GM12878 (cell line): ENCODE data around the gene SSBP2. TPM values are rescaled to one million over a fixed set of nuclear protein-coding genes. Genes with fewer than 3 reads are reported as not detected.

Experiments
- ATAC-seq: fragments of 200-7000 bp; cut with Tn5 transposase; 3 replicates; pipeline ENCODE4 v1.9.1; 2020; ENCODE audit warnings: mild to moderate bottlenecking, moderate library complexity
- BruUV-seq: library from RNA; stranded (reverse); fragments of 400-500 nt; replicated peaks from 2 replicates; lab custom pipeline; 2021; lab: Mats Ljungman, UMichigan
- CTCF ChIA-PET: fragments of 300-600 bp; sonication (Branson Sonifier 250); formaldehyde crosslinking; extraction: SDS; loops from one replicate; lab custom pipeline; 2021; ENCODE audit warnings: inconsistent platforms; lab: Yijun Ruan, JAX
- POLR2A ChIA-PET: fragments of 350-600 bp; formaldehyde crosslinking; extraction: SDS; loops from one replicate; lab custom pipeline; 2021; ENCODE audit warnings: inconsistent platforms; lab: Charles Lee
- RAD21 ChIA-PET: fragments of 300-600 bp; sonication (Branson Sonifier 250); formaldehyde crosslinking; loops from one replicate; lab custom pipeline; 2023; ENCODE audit warnings: antibody characterized with exemption; ENCODE audit not compliant: unreplicated experiment; lab: Charles Lee
- SMC1A ChIA-PET: fragments of 300-600 bp; sonication (Branson Sonifier 250); formaldehyde crosslinking; loops from one replicate; lab custom pipeline; 2023; ENCODE audit not compliant: unreplicated experiment, uncharacterized antibody; lab: Charles Lee
- DNase-seq: peaks from one replicate; pipeline ENCODE4 v3.0.0-alpha.2; 2011; ENCODE audit warnings: low read depth, low spot score
- FAIRE-seq: peaks from 3 replicates; lab custom pipeline; 2011; peaks lifted over from hg19 to GRCh38; lab: Jason Lieb, UNC
- H2AFZ ChIP-seq: 2 replicates; pipeline ENCODE4 v1.6.0; 2011; ENCODE audit warnings: low read depth, low read length, control low read depth; ENCODE audit not compliant: control insufficient read depth
- H3K27ac ChIP-seq: 2 replicates; pipeline ENCODE4 v1.5.1; 2011; ENCODE audit warnings: control low read depth; ENCODE audit not compliant: control insufficient read depth, insufficient read depth
- H3K27me3 ChIP-seq, 2 experiments: replicated peaks in 1 of 2; 2 replicates each; pipeline versions ENCODE4 v1.6.0 to v1.6.1; 2011; ENCODE audit warnings: low read length in 1 of 2; ENCODE audit not compliant: control insufficient read depth in 2 of 2, insufficient read depth in 2 of 2
- H3K36me3 ChIP-seq, 2 experiments: 2 replicates each; pipeline ENCODE4 v1.5.1; 2011; ENCODE audit warnings: low read length in 1 of 2; ENCODE audit not compliant: control insufficient read depth in 2 of 2, insufficient read depth in 2 of 2
- H3K4me1 ChIP-seq: 2 replicates; pipeline ENCODE4 v1.6.1; 2011; ENCODE audit warnings: mild to moderate bottlenecking, low read length, moderate library complexity, mixed read lengths; ENCODE audit not compliant: control insufficient read depth, insufficient read depth
- H3K4me2 ChIP-seq: 2 replicates; pipeline ENCODE4 v1.6.0; 2011; ENCODE audit warnings: control low read depth; ENCODE audit not compliant: control insufficient read depth, insufficient read depth
- H3K4me3 ChIP-seq: fragments of 200-600 bp; sonication (generic); 2 replicates; pipeline ENCODE4 v1.5.1; 2016
- H3K79me2 ChIP-seq: 2 replicates; pipeline ENCODE4 v1.6.0; 2011; ENCODE audit warnings: low read length; ENCODE audit not compliant: control insufficient read depth, insufficient read depth
- H3K9ac ChIP-seq: 2 replicates; pipeline ENCODE4 v1.8.0; 2011; ENCODE audit warnings: low read length, control low read depth, mixed read lengths; ENCODE audit not compliant: control insufficient read depth, insufficient read depth
- H3K9me3 ChIP-seq: replicated peaks from 3 replicates; pipeline ENCODE4 v1.5.1; 2011; ENCODE audit warnings: mild to moderate bottlenecking, low read length; ENCODE audit not compliant: control insufficient read depth, insufficient read depth
- H4K20me1 ChIP-seq: 2 replicates; pipeline ENCODE4 v1.6.0; 2011; ENCODE audit not compliant: control insufficient read depth, insufficient read depth
- BHLHE40 ChIP-seq, 2 experiments: fragments of 450-650 bp in 1 of 2; IDR thresholded peaks; 2 replicates each; pipeline ENCODE4 v1.6.1; 2011 to 2017; ENCODE audit warnings: low read depth in 2 of 2, borderline replicate concordance in 1 of 2, improper control_type of control experiment in 1 of 2, low read length in 1 of 2, mild to moderate bottlenecking in 1 of 2
- E2F4 ChIP-seq: IDR thresholded peaks from 2 replicates; pipeline ENCODE4 v1.6.1; 2012; ENCODE audit warnings: low read depth, low read length, improper control_type of control experiment
- FOS ChIP-seq: IDR thresholded peaks from 3 replicates; pipeline ENCODE4 v1.6.1; 2011; ENCODE audit warnings: borderline replicate concordance; ENCODE audit not compliant: insufficient read length; ENCODE audit errors: extremely low read depth
- LARP7 ChIP-seq: fragments of 450-650 bp; IDR thresholded peaks from 2 replicates; pipeline ENCODE4 v1.6.1; 2017; ENCODE audit warnings: mild to moderate bottlenecking
- PAX8 ChIP-seq: fragments of 450-650 bp; IDR thresholded peaks from 2 replicates; pipeline ENCODE4 v1.6.1; 2017; ENCODE audit warnings: mild to moderate bottlenecking, moderate library complexity
- PML ChIP-seq: IDR thresholded peaks from 2 replicates; pipeline ENCODE4 v1.6.1; 2012; ENCODE audit warnings: low read length, inconsistent platforms
- RELB ChIP-seq: fragments of 450-650 bp; IDR thresholded peaks from 2 replicates; pipeline ENCODE4 v1.6.1; 2017; ENCODE audit warnings: low read depth, mild to moderate bottlenecking, moderate library complexity
- SP1 ChIP-seq: IDR thresholded peaks from one replicate; pipeline ENCODE4 v1.6.1; 2011; ENCODE audit warnings: low read depth, low read length
- SUZ12 ChIP-seq: fragments of 200-600 bp; sonication (generic); IDR thresholded peaks from one replicate; pipeline ENCODE4 v1.6.1; 2018; ENCODE audit warnings: antibody characterized with exemption, mild to moderate bottlenecking; ENCODE audit not compliant: unreplicated experiment
- ZNF24 ChIP-seq: fragments of 450-650 bp; IDR thresholded peaks from 2 replicates; pipeline ENCODE4 v1.6.1; 2017; ENCODE audit warnings: antibody characterized with exemption, mild to moderate bottlenecking
- ZNF274 ChIP-seq: IDR thresholded peaks from one replicate; pipeline ENCODE4 v1.8.0; 2011; ENCODE audit not compliant: insufficient read length, insufficient read depth
- WGBS: methylation state at CpG from one replicate; pipeline ENCODE4 v1.1.6; 2016; ENCODE audit warnings: low lambda C conversion rate; ENCODE audit not compliant: insufficient replicate concordance, insufficient coverage; ENCODE audit errors: missing lambda C conversion rate; 5-methylcytosine and 5-hydroxymethylcytosine counted together
- in situ Hi-C: fragments of 300-500 bp; cut with MboI; formaldehyde crosslinking; loops from 9 replicates; pipeline ENCODE4 v1.14.3; 2018; ENCODE audit warnings: mixed read lengths
- intact Hi-C: fragments of 100-400 bp; cut with micrococcal nuclease; formaldehyde crosslinking; loops from one replicate; pipeline ENCODE4 v1.14.2; 2022; ENCODE audit not compliant: unreplicated experiment
- polyA plus RNA-seq, 11 experiments: library from polyadenylated mRNA; depleted of rRNA in 4 of 11; unstranded in 6 of 11; stranded (reverse) in 5 of 11; fragments of >200 nt; fragmentation: Nextera tagmentation in 4 of 11; fragmentation: Illumina TruSeq in 1 of 11; extraction: Ambion mirVana in 4 of 11; extraction: Trizol in 1 of 11; gene quantifications; 1 replicate in 1 of 11; 2 replicates in 10 of 11; pipeline versions ENCODE4 v1.2.1 to v1.2.3, GENCODE V29; 2011 to 2016; ENCODE audit warnings: inconsistent platforms in 2 of 11, missing spikeins in 2 of 11, low read depth in 1 of 11
- total RNA-seq, 4 experiments: library from RNA; depleted of rRNA in 3 of 4; stranded (reverse); fragments of >200 nt in 3 of 4; fragmentation: Illumina TruSeq in 1 of 4; extraction: Trizol in 1 of 4; gene quantifications; 2 replicates each; pipeline versions ENCODE4 v1.2.1 to v1.2.3, GENCODE V29; 2013 to 2021
- TF ChIP-seq, protein P1 (sequence below): fragments of 150-350 bp; IDR thresholded peaks from 2 replicates; pipeline ENCODE4 v1.6.1; 2016; ENCODE audit warnings: low read depth, low read length

SSBP2 gene
- total and polyA plus RNA-seq, 10 of the 15 experiments (the other 5 are each of a cell fraction or from before 2014, with no cell fraction given), result 52.2 to 132 (median 110) TPM

GRCh38 chr5:81513473-81513872, 237.4 kb downstream of the SSBP2 start:
- Histone ChIP-seq H3K79me2 (no peaks in the 10 kb centered on the region), H3K4me1 (no peaks in the 10 kb centered on the region), H2AFZ (no peak overlapping the region), H3K27me3 (no peaks in the 10 kb centered on the region), H3K36me3 (no peaks in the 10 kb centered on the region; a peak in 1 of 4 replicates), H3K4me2 (no peak overlapping the region), H3K4me3 (no peak overlapping the region), H3K27ac (no peak overlapping the region), H3K9me3 (no peaks in the 10 kb centered on the region), H4K20me1 (no peaks in the 10 kb centered on the region), H3K9ac (no peak overlapping the region)
- RAD21 ChIA-PET, result interaction anchor here (1.3 to 2.5 kb wide), 2 partner anchors 339 to 652 kb away, joined by 3 to 23 read pairs; no protein-coding TSS in a partner anchor
- intact Hi-C loops (no loop called here), in situ Hi-C loops (no loop called here)
- CTCF ChIA-PET, result interaction anchor here (0.9 to 1.5 kb wide), 4 partner anchors 221 to 651 kb away, joined by 3 to 5 read pairs (median 3); no protein-coding TSS in a partner anchor
- DNase-seq, result no peak
- no peak for ATAC-seq
- SMC1A ChIA-PET, result interaction anchor here (1.4 kb wide), 2 partner anchors 22 to 325 kb away, joined by 3 to 4 read pairs; no protein-coding TSS in a partner anchor
- FAIRE-seq, result no peak
- no TSS peak for BruUV-seq
- WGBS, result 100% methylated on average over 2 of the region's 2 CpGs
- no peak for TF ChIP-seq RELB
- TF ChIP-seq PML, result no peak
- TF ChIP-seq ZNF274, result no peak
- TF ChIP-seq ZNF24, result no peak
- no peak for TF ChIP-seq PAX8
- no peak for TF ChIP-seq SUZ12
- no peak for TF ChIP-seq FOS
- no peak for TF ChIP-seq LARP7
- no peak for TF ChIP-seq BHLHE40 (IDR thresholded peaks at IDR 0.05; ENCODE audit: borderline replicate concordance in 1 of 2, low read depth in 2 of 2, low read length in 1 of 2)
- no peak for TF ChIP-seq E2F4
- TF ChIP-seq SP1, result no peak
- TF ChIP-seq, protein P1, sequence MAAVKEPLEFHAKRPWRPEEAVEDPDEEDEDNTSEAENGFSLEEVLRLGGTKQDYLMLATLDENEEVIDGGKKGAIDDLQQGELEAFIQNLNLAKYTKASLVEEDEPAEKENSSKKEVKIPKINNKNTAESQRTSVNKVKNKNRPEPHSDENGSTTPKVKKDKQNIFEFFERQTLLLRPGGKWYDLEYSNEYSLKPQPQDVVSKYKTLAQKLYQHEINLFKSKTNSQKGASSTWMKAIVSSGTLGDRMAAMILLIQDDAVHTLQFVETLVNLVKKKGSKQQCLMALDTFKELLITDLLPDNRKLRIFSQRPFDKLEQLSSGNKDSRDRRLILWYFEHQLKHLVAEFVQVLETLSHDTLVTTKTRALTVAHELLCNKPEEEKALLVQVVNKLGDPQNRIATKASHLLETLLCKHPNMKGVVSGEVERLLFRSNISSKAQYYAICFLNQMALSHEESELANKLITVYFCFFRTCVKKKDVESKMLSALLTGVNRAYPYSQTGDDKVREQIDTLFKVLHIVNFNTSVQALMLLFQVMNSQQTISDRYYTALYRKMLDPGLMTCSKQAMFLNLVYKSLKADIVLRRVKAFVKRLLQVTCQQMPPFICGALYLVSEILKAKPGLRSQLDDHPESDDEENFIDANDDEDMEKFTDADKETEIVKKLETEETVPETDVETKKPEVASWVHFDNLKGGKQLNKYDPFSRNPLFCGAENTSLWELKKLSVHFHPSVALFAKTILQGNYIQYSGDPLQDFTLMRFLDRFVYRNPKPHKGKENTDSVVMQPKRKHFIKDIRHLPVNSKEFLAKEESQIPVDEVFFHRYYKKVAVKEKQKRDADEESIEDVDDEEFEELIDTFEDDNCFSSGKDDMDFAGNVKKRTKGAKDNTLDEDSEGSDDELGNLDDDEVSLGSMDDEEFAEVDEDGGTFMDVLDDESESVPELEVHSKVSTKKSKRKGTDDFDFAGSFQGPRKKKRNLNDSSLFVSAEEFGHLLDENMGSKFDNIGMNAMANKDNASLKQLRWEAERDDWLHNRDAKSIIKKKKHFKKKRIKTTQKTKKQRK, result no peak
- POLR2A ChIA-PET, result no interaction called here
